Measurements from ENCODE around the gene MACROD2.

MACROD2 gene

DNA sequence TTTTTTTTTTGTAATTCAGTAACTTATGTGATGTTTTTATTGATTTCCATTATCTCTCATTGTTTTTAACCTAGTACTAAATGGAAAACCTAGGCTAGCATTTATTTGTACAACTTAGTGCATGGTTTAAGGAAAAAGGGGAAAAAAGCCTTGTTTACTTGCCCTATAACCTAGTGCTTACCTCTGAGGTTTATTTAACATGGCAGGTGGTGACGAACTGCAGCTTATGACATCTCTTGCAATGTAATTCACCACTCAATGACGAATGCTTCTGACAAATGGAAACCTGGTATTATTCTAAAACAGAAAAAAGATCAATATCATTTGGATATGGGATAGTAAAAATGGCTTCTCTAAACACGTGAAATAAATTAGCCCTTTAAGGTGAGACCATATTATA is 960.7 kb downstream of the MACROD2 start:
- Histone ChIP-seq H3K4me3 (ENCODE audit: insufficient read length, low read depth) (no peak overlapping the region), H3K9me3 (ENCODE audit: insufficient read depth, low read length) (no peaks in the 10 kb centered on the region), H3K36me3 (ENCODE audit: insufficient read depth, insufficient read length, low read length) (no peaks in the 10 kb centered on the region), H3K4me1 (ENCODE audit: insufficient read depth, insufficient read length) (no peaks in the 10 kb centered on the region), H3K27me3 (ENCODE audit: insufficient read depth, insufficient read length) (no peaks in the 10 kb centered on the region), H3K9ac (ENCODE audit: insufficient read length, low read depth) (no peak overlapping the region)
- DNase-seq (ENCODE audit: low read depth, low spot score): no peak
- TF ChIP-seq ZNF274 (IDR thresholded peaks at IDR 0.05; ENCODE audit: low read depth, low read length) (no peak), SUZ12 (IDR thresholded peaks at IDR 0.05; ENCODE audit: extremely low read depth, insufficient read depth, insufficient read length) (no peak), YY1 (IDR thresholded peaks at IDR 0.05; ENCODE audit: insufficient read depth, insufficient read length) (no peak)

DNA sequence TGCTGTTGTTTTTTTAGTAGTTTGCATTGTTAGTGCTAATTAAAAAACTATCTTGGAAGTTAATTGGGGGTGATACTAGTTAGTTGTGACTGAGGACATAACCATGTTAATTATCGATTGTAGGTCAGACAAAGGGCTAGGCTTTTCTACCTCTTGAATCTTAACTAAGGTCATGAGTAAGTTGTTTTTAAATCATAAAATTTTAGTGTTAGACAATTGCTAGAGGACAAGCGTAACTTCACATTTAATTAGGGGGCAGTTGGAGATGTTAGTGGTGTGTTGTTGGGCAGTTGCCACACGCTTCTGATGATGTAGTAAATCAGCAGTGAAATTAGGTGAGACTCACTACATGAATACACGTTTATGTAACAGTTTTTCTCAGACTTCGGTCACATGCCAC is 961.2 kb downstream of the MACROD2 start:
- no peaks in the 10 kb centered on the region for H3K4me1 ChIP-seq (ENCODE audit: insufficient read depth, insufficient read length)
- H3K9ac ChIP-seq (ENCODE audit: insufficient read length, low read depth): no peak overlapping the region

DNA sequence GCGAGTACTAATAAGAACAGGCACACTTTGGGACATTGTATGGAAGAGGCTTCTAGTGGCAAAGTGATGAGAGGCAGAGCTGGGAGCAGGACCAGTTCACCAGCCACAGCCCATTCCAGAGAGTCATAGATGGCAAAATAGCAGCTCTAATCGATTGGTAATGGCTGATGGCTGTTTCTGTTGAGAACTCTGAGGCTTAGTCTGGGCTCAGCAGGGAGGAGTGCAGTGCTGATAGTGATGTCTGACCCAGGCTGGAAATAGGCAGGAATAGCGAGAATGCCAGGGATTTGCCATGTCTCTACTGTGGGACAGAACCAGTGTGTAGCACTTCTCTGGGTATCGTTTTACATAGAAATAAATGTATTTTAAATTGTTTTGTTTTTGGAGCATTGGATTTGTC is 962.1 kb downstream of the MACROD2 start:
- TF ChIP-seq ZNF274 (IDR thresholded peaks at IDR 0.05; ENCODE audit: low read depth, low read length) (no peak), YY1 (IDR thresholded peaks at IDR 0.05; ENCODE audit: insufficient read depth, insufficient read length) (no peak), SUZ12 (IDR thresholded peaks at IDR 0.05; ENCODE audit: extremely low read depth, insufficient read depth, insufficient read length) (no peak)
- no peak for DNase-seq (ENCODE audit: low read depth, low spot score)
- H3K36me3 ChIP-seq (ENCODE audit: insufficient read depth, insufficient read length, low read length): no peaks in the 10 kb centered on the region
- no peak overlapping the region for H3K4me3 ChIP-seq (ENCODE audit: insufficient read length, low read depth)
- H3K9ac ChIP-seq (ENCODE audit: insufficient read length, low read depth): no peak overlapping the region
- no peaks in the 10 kb centered on the region for H3K27me3 ChIP-seq (ENCODE audit: insufficient read depth, insufficient read length)
- H3K9me3 ChIP-seq (ENCODE audit: insufficient read depth, low read length): no peaks in the 10 kb centered on the region
- H3K4me1 ChIP-seq (ENCODE audit: insufficient read depth, insufficient read length): no peaks in the 10 kb centered on the region

More for the DNA sequence above, 961.2 kb downstream of the MACROD2 start:
- TF ChIP-seq SUZ12 (IDR thresholded peaks at IDR 0.05; ENCODE audit: extremely low read depth, insufficient read depth, insufficient read length) (no peak), ZNF274 (IDR thresholded peaks at IDR 0.05; ENCODE audit: low read depth, low read length) (no peak), YY1 (IDR thresholded peaks at IDR 0.05; ENCODE audit: insufficient read depth, insufficient read length) (no peak)
- Histone ChIP-seq H3K36me3 (ENCODE audit: insufficient read depth, insufficient read length, low read length) (no peaks in the 10 kb centered on the region), H3K27me3 (ENCODE audit: insufficient read depth, insufficient read length) (no peaks in the 10 kb centered on the region), H3K4me3 (ENCODE audit: insufficient read length, low read depth) (no peak overlapping the region), H3K9me3 (ENCODE audit: insufficient read depth, low read length) (no peaks in the 10 kb centered on the region)
- DNase-seq (ENCODE audit: low read depth, low spot score): no peak

DNA sequence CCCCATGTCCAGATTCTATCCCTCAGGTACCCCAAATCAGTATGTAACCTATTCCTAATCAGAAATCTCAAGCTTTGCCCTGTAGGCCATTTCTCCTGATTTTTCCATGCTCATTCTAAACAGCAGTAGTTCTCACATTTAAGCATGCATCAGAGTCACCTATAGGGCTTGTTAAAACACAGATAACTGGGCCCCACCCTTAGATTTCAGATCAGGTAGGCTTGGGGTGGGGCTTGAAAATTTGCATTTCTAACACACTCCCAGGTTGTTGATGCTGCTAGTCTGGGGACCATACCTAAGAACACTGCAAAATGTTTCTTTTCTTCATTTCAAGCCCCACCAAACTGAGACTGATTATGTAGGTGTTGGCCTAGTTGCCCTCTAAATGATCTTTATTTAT is 963.3 kb downstream of the MACROD2 start:
- Histone ChIP-seq H3K4me1 (ENCODE audit: insufficient read depth, insufficient read length) (no peaks in the 10 kb centered on the region), H3K36me3 (ENCODE audit: insufficient read depth, insufficient read length, low read length) (no peaks in the 10 kb centered on the region), H3K9ac (ENCODE audit: insufficient read length, low read depth) (no peak overlapping the region), H3K9me3 (ENCODE audit: insufficient read depth, low read length) (no peaks in the 10 kb centered on the region), H3K27me3 (ENCODE audit: insufficient read depth, insufficient read length) (no peaks in the 10 kb centered on the region), H3K4me3 (ENCODE audit: insufficient read length, low read depth) (no peak overlapping the region)
- TF ChIP-seq YY1 (IDR thresholded peaks at IDR 0.05; ENCODE audit: insufficient read depth, insufficient read length): no peak
- TF ChIP-seq ZNF274 (IDR thresholded peaks at IDR 0.05; ENCODE audit: low read depth, low read length): no peak
- no peak for TF ChIP-seq SUZ12 (IDR thresholded peaks at IDR 0.05; ENCODE audit: extremely low read depth, insufficient read depth, insufficient read length)
- no peak for DNase-seq (ENCODE audit: low read depth, low spot score)

DNA sequence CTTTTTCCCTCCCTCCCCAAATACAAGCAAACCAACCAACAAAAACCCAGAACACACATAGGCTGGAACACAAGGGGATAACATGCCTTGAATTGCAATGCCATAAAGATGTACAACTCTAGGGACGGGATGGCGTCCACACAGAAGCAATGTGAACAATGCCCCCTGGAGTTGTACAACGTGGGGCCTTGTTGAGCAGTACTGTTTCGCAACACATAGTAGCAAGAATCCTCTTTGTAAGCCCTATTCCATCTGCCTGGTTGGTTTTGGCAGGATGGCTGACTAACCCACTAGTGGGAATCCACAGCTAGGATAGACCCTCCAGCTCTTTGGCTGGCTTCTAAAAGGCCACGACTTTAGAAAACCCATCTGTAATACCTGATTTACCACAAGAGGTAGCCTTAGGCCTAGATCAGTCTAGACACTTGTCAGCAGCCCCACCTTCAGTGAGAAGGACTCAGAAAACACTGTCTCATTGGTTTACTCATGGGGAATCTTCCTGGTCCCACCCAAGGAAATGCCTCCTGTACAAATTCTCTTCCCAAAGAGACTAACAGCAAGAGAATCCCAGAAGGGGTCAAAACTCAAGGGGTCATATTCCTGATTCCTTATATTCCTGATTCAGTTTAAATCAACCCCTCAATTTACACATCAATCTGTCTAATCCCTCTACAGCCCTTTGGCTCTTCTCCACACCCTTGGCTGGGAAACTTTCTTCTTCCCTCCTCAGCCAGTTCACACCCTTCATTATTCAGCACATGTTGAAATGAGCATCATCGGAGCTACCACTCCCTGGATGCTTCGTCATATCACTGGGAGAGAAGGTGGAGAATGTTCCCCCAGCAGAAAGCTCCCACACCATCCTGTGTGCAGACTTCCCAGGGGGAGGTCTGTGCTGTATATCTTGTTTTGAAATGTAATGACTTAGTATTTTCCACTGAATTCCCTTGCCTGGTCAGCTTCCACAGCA is 964.5 kb downstream of the MACROD2 start:
- no peak overlapping the region for H3K4me3 ChIP-seq (ENCODE audit: insufficient read length, low read depth)
- no peaks in the 10 kb centered on the region for H3K27me3 ChIP-seq (ENCODE audit: insufficient read depth, insufficient read length)
- TF ChIP-seq YY1 (IDR thresholded peaks at IDR 0.05; ENCODE audit: insufficient read depth, insufficient read length): no peak
- TF ChIP-seq ZNF274 (IDR thresholded peaks at IDR 0.05; ENCODE audit: low read depth, low read length): no peak
- TF ChIP-seq SUZ12 (IDR thresholded peaks at IDR 0.05; ENCODE audit: extremely low read depth, insufficient read depth, insufficient read length): no peak
- no peak overlapping the region for H3K9ac ChIP-seq (ENCODE audit: insufficient read length, low read depth)
- DNase-seq (ENCODE audit: low read depth, low spot score): no peak
- H3K4me1 ChIP-seq (ENCODE audit: insufficient read depth, insufficient read length): no peaks in the 10 kb centered on the region
- H3K9me3 ChIP-seq (ENCODE audit: insufficient read depth, low read length): no peaks in the 10 kb centered on the region
- no peaks in the 10 kb centered on the region for H3K36me3 ChIP-seq (ENCODE audit: insufficient read depth, insufficient read length, low read length)

DNA sequence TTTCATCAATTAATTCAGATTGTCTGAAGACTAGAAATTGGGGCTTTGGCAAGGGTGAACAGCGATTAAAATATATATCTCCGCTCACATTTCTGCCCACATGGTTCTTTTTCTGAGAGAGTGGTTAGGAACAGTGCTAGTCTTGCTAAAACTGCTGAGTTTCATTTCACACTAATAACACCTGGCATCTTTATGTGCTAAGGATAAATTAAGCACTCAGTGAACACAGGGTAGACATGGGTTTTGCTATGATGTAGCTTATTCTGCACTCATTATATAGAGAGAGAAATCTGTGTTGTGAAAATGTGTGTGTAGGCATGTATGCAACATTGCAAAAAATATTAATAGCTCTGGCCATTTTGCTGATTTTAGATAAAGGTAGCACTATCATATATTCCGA is 965.5 kb downstream of the MACROD2 start:
- Histone ChIP-seq H3K36me3 (ENCODE audit: insufficient read depth, insufficient read length, low read length) (no peaks in the 10 kb centered on the region), H3K4me1 (ENCODE audit: insufficient read depth, insufficient read length) (no peaks in the 10 kb centered on the region), H3K4me3 (ENCODE audit: insufficient read length, low read depth) (no peak overlapping the region), H3K9me3 (ENCODE audit: insufficient read depth, low read length) (no peaks in the 10 kb centered on the region), H3K27me3 (ENCODE audit: insufficient read depth, insufficient read length) (no peaks in the 10 kb centered on the region), H3K9ac (ENCODE audit: insufficient read length, low read depth) (no peak overlapping the region)
- TF ChIP-seq SUZ12 (IDR thresholded peaks at IDR 0.05; ENCODE audit: extremely low read depth, insufficient read depth, insufficient read length) (no peak), ZNF274 (IDR thresholded peaks at IDR 0.05; ENCODE audit: low read depth, low read length) (no peak), YY1 (IDR thresholded peaks at IDR 0.05; ENCODE audit: insufficient read depth, insufficient read length) (no peak)
- DNase-seq (ENCODE audit: low read depth, low spot score): no peak

DNA sequence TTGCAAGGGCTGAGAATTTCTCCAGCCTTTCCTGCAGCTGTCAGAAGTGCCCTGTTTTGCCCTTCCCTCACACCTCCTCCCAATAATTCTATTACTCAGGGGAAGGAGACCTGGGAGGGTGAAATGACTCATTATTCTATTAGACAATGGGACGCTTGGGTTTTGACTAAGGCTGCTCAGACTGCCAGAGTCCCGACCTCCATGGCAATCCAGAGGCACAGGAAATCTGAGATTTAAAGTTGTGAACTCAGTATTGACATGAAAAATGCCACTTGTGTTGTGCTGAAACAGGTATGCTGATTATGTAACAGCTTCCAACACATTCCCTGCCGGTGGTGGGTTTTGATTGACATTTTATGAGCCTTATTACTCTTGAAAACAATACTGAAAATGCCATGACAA is 967.9 kb downstream of the MACROD2 start:
- H3K4me3 ChIP-seq (ENCODE audit: insufficient read length, low read depth): no peak overlapping the region
- H3K36me3 ChIP-seq (ENCODE audit: insufficient read depth, insufficient read length, low read length): no peaks in the 10 kb centered on the region
- H3K4me1 ChIP-seq (ENCODE audit: insufficient read depth, insufficient read length): no peaks in the 10 kb centered on the region
- DNase-seq (ENCODE audit: low read depth, low spot score): no peak
- H3K9ac ChIP-seq (ENCODE audit: insufficient read length, low read depth): no peak overlapping the region
- no peaks in the 10 kb centered on the region for H3K27me3 ChIP-seq (ENCODE audit: insufficient read depth, insufficient read length)
- H3K9me3 ChIP-seq (ENCODE audit: insufficient read depth, low read length): no peaks in the 10 kb centered on the region
- no peak for TF ChIP-seq YY1 (IDR thresholded peaks at IDR 0.05; ENCODE audit: insufficient read depth, insufficient read length)
- TF ChIP-seq ZNF274 (IDR thresholded peaks at IDR 0.05; ENCODE audit: low read depth, low read length): no peak
- no peak for TF ChIP-seq SUZ12 (IDR thresholded peaks at IDR 0.05; ENCODE audit: extremely low read depth, insufficient read depth, insufficient read length)
